GM19328 (cell line): ENCODE data around the gene CAMK1D.

ENCODE experiments used
- ATAC-seq: cut with Tn5 transposase; IDR thresholded peaks from one replicate; pipeline ENCODE4 v1.9.1; 2021; ENCODE audit warnings: mild to moderate bottlenecking, moderate library complexity; ENCODE audit not compliant: unreplicated experiment

Gene CAMK1D

GRCh38 chr10:12369982-12370381, 20.6 kb downstream of the CAMK1D start:
- no peak for ATAC-seq

GRCh38 chr10:12372846-12373245, 23.5 kb downstream of the CAMK1D start:
- ATAC-seq, result no peak

- ATAC-seq, result no peak
Measured at GRCh38 chr10:12375076-12375504, 25.7 kb downstream of the CAMK1D start.

GRCh38 chr10:12376211-12376610, 26.9 kb downstream of the CAMK1D start:
- no peak for ATAC-seq

GRCh38 chr10:12377658-12378290, 28.4 kb downstream of the CAMK1D start:
- ATAC-seq, result no peak

GRCh38 chr10:12380999-12381398, 31.7 kb downstream of the CAMK1D start:
- ATAC-seq, result no peak

- ATAC-seq, result no peak
Measured at GRCh38 chr10:12381536-12382156, 32.3 kb downstream of the CAMK1D start.

- no peak for ATAC-seq
Measured at GRCh38 chr10:12382157-12382548, 32.8 kb downstream of the CAMK1D start.

GRCh38 chr10:12382956-12383531, 33.7 kb downstream of the CAMK1D start:
- ATAC-seq, result no peak

- ATAC-seq, result no peak
Measured at GRCh38 chr10:12384906-12385305, 35.6 kb downstream of the CAMK1D start.

GRCh38 chr10:12387561-12388210, 38.3 kb downstream of the CAMK1D start:
- no peak for ATAC-seq

GRCh38 chr10:12388671-12389070, 39.3 kb downstream of the CAMK1D start:
- ATAC-seq, result no peak

- no peak for ATAC-seq
Measured at GRCh38 chr10:12389154-12389734, 39.9 kb downstream of the CAMK1D start.

- ATAC-seq, result no peak
Measured at GRCh38 chr10:12390733-12391132, 41.4 kb downstream of the CAMK1D start.

GRCh38 chr10:12391206-12391605, 41.9 kb downstream of the CAMK1D start:
- no peak for ATAC-seq

GRCh38 chr10:12393831-12394230, 44.5 kb downstream of the CAMK1D start:
- ATAC-seq, result no peak

- ATAC-seq, result no peak
Measured at GRCh38 chr10:12394241-12395033, 45.1 kb downstream of the CAMK1D start.

GRCh38 chr10:12396093-12396492, 46.7 kb downstream of the CAMK1D start:
- no peak for ATAC-seq

GRCh38 chr10:12396567-12396966, 47.2 kb downstream of the CAMK1D start:
- ATAC-seq, result no peak

- ATAC-seq, result no peak
Measured at GRCh38 chr10:12397147-12397896, 48.0 kb downstream of the CAMK1D start.
